NCI-H446 (cell line): ENCODE measurements around the gene DALRD3.

ENCODE experiments used
- DNase-seq, 2 experiments: peaks; one replicate each; lab custom pipeline; 2025; lab: John Stamatoyannopoulos, UW

The DALRD3 gene

DNA sequence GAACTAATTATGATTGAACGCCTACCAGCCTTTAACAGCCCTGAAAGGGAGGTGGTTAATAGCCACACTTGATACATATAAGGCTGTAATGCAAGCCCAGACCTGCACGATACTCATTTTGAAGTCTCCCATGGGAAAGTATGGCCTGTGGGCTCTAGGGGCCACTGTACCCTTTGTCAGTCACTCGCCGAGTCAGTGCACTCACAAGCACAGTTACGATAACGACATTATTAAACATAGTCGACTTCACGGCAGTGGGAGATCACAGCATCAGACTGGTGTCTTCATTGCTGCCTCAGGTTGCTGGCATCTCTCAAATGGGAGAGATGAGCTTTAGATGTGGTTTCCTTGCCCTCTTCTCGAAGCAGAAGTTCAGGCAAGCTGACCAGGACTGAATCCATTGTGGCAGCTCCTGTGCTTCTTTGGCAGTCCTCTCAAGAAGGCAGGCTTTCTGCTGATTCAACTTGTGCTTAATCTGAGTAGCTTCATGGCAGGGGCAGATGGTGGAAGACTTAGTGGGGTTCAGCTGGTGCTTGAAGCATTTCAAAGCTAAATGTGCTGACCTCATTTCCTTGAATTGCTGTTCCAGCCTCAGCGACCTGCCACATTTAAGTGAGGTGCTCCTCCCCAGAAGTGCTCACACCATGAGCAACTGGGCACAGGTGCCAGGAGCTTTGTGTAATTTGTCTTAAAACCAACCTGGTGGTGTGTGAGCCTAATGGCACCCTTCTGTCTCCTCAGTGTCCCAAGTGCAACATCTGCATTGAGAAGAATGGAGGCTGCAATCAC, 44.1 kb downstream of the DALRD3 start:
- no peak for DNase-seq

DNA sequence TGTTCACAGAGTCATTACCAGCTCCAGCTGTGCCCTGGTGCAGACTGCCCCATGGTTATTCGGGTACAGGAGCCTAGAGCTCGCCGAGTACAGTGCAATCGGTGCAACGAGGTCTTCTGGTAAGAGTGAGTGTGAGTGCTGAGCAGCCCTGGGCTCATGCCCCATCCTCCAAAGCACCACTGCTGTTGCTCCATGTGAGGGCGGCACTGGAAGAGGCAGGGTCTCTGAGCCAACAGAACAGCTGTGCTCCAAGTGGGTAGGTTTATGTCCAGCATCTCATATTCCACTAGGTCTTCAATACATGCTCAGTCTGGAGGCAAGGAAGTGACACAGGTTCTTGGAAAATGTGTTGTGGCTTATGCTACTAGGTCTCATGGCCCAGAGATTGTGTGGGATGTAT, 47.8 kb downstream of the DALRD3 start:
- DNase-seq, result no peak

DNA sequence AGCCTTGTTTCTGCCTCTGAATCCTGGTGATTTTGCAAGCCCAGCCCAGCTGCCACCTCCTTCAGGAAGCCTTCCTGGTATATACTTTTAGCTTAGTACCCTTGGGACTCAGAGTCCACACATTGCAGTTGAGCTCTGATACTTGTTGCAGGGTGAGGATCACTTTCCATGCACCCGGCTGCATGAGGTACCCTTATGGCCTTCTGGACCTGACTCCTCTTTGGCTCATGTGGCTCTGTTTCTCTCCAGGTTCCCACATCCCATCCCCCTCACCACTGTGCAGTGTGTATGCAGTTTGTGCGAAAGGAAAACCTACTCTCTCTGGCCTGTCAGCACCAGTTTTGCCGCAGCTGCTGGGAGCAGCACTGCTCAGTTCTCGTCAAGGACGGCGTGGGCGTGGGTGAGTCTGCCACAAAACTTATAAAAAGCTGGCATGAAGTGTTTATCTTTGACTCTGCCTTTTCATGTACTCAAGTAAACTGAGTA, 51.5 kb downstream of the DALRD3 start:
- no peak for DNase-seq

DNA sequence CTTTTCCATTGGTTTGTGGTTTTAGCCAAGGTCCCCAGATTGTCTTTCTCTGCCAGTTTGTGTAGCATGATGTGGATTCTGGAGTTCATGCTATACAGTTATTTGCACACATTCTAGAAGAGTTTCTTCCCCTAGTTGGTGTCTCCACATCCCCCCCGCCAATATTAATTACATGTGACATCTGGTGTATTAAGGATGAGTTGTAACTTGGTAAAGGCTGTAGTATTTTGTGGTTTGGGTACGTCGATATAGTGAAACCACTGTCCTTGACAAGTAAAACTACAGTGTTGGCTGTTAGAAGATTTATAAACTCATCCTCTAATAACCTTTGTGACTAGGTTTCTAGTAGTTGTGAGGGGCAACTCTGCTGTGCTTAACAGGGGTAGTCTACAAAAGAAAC, 52.0 kb downstream of the DALRD3 start:
- no peak for DNase-seq
